WTC11 (cell line): Measurements from ENCODE around the gene TMEM86B. TPM values are rescaled to one million over a fixed set of nuclear protein-coding genes. Genes with fewer than 3 reads are reported as not detected.

ENCODE experiments used
- ATAC-seq: fragments of 200-7000 bp; cut with Tn5 transposase; 2 replicates; pipeline ENCODE4 v1.10.0; 2021; ENCODE audit warnings: mild to moderate bottlenecking, moderate library complexity
- CTCF ChIA-PET: fragments of 300-600 bp; sonication (Branson Sonifier 250); formaldehyde crosslinking; loops from one replicate; lab custom pipeline; 2021; ENCODE audit warnings: antibody characterized with exemption; lab: Charles Lee
- POLR2A ChIA-PET: fragments of 350-600 bp; sonication (Branson Sonifier 250); formaldehyde crosslinking; loops from one replicate; lab custom pipeline; 2021; ENCODE audit warnings: antibody characterized with exemption; lab: Charles Lee
- DNase-seq: peaks from one replicate; pipeline ENCODE4 v3.0.0; 2021; ENCODE audit warnings: low spot score
- H3K27ac Mint-ChIP-seq: 2 replicates; pipeline ENCODE4 v1.8.0; 2021; ENCODE audit warnings: mixed read lengths
- H3K27me3 Mint-ChIP-seq: 2 replicates; pipeline ENCODE4 v1.8.0; 2021; ENCODE audit warnings: low read depth, mild to moderate bottlenecking, moderate library complexity, mixed read lengths
- H3K36me3 Mint-ChIP-seq: 2 replicates; pipeline ENCODE4 v1.8.0; 2021; ENCODE audit warnings: mixed read lengths
- H3K4me1 Mint-ChIP-seq: 2 replicates; pipeline ENCODE4 v1.8.0; 2022; ENCODE audit warnings: mixed read lengths
- H3K4me3 Mint-ChIP-seq: 2 replicates; pipeline ENCODE4 v1.8.0; 2021; ENCODE audit warnings: mild to moderate bottlenecking, moderate library complexity, mixed read lengths
- H3K9me3 Mint-ChIP-seq: 2 replicates; pipeline ENCODE4 v1.8.0; 2021; ENCODE audit warnings: mixed read lengths
- AR ChIP-seq: fragments of 250-450 bp; sonication (Bioruptor Pico); IDR thresholded peaks from 2 replicates; pipeline ENCODE4 v1.9.0; 2021; ENCODE audit warnings: mild to moderate bottlenecking
- CBFB ChIP-seq: sonication (generic); formaldehyde crosslinking; IDR thresholded peaks from 2 replicates; pipeline ENCODE4 v1.8.1; 2022; ENCODE audit warnings: mild to moderate bottlenecking, low read depth, missing genetic modification reagents
- CREB1 ChIP-seq: sonication (generic); formaldehyde crosslinking; IDR thresholded peaks from 2 replicates; pipeline ENCODE4 v1.8.0; 2023; ENCODE audit warnings: mild to moderate bottlenecking, missing genetic modification reagents
- FOXP1 ChIP-seq: sonication (generic); formaldehyde crosslinking; IDR thresholded peaks from 2 replicates; pipeline ENCODE4 v1.8.0; 2022; ENCODE audit warnings: missing genetic modification reagents, mild to moderate bottlenecking, moderate library complexity, borderline replicate concordance
- HMGA2 ChIP-seq: fragments of 250-450 bp; sonication (Bioruptor Pico); IDR thresholded peaks from 2 replicates; pipeline ENCODE4 v1.4.0; 2021; ENCODE audit warnings: mild to moderate bottlenecking, moderate library complexity
- JAZF1 ChIP-seq: fragments of 250-450 bp; sonication (Bioruptor Pico); IDR thresholded peaks from 2 replicates; pipeline ENCODE4 v1.9.0; 2021; ENCODE audit warnings: moderate library complexity, mild to moderate bottlenecking, inconsistent platforms
- KAT7 ChIP-seq: sonication (generic); formaldehyde crosslinking; IDR thresholded peaks from 2 replicates; pipeline ENCODE4 v1.8.1; 2023; ENCODE audit warnings: missing genetic modification reagents, mild to moderate bottlenecking, borderline replicate concordance
- NR2C2 ChIP-seq: sonication (generic); formaldehyde crosslinking; IDR thresholded peaks from 2 replicates; pipeline ENCODE4 v1.8.0; 2022; ENCODE audit warnings: mild to moderate bottlenecking, missing genetic modification reagents
- PRDM15 ChIP-seq: sonication (generic); formaldehyde crosslinking; IDR thresholded peaks from 2 replicates; pipeline ENCODE4 v1.8.0; 2022; ENCODE audit warnings: missing genetic modification reagents
- STAT6 ChIP-seq: sonication (generic); formaldehyde crosslinking; conservative IDR thresholded peaks from 2 replicates; pipeline ENCODE4 v1.8.1; 2023; ENCODE audit warnings: mild to moderate bottlenecking, low read depth, missing genetic modification reagents, moderate library complexity
- TEAD4 ChIP-seq: sonication (generic); formaldehyde crosslinking; IDR thresholded peaks from 2 replicates; pipeline ENCODE4 v1.8.0; 2022; ENCODE audit warnings: mild to moderate bottlenecking, missing genetic modification reagents
- TP53 ChIP-seq: sonication (generic); formaldehyde crosslinking; IDR thresholded peaks from 2 replicates; pipeline ENCODE4 v1.8.1; 2023; ENCODE audit warnings: mild to moderate bottlenecking, missing genetic modification reagents
- total RNA-seq: library from RNA; stranded (reverse); gene quantifications from 3 replicates; pipeline ENCODE4 v1.2.3, GENCODE V29; 2021
- TF ChIP-seq, protein P1 (sequence below): fragments of 250-450 bp; sonication (Bioruptor Pico); IDR thresholded peaks from 2 replicates; pipeline ENCODE4 v1.9.0; 2021; ENCODE audit warnings: moderate library complexity, mild to moderate bottlenecking, inconsistent platforms, borderline replicate concordance
- TF ChIP-seq, protein P2 (sequence below): sonication (generic); formaldehyde crosslinking; IDR thresholded peaks from 2 replicates; pipeline ENCODE4 v1.8.0; 2022; ENCODE audit warnings: mild to moderate bottlenecking, missing genetic modification reagents
- TF ChIP-seq, protein P3 (sequence below): sonication (generic); formaldehyde crosslinking; IDR thresholded peaks from 2 replicates; pipeline ENCODE4 v1.8.0; 2022; ENCODE audit warnings: mild to moderate bottlenecking, missing genetic modification reagents
- TF ChIP-seq, protein P4 (sequence below): sonication (generic); formaldehyde crosslinking; IDR thresholded peaks from 2 replicates; pipeline ENCODE4 v1.8.1; 2022; ENCODE audit warnings: mild to moderate bottlenecking, missing genetic modification reagents, moderate library complexity, borderline replicate concordance

TMEM86B gene
- total RNA-seq, 1 experiment from 2014 or later, result 4.2 TPM

- no peak overlapping the region for H3K27ac Mint-ChIP-seq
- POLR2A ChIA-PET, result no interaction called here
Observed at GRCh38 chr19:55230329-55230728, 1.8 kb upstream of the TMEM86B start.

DNA sequence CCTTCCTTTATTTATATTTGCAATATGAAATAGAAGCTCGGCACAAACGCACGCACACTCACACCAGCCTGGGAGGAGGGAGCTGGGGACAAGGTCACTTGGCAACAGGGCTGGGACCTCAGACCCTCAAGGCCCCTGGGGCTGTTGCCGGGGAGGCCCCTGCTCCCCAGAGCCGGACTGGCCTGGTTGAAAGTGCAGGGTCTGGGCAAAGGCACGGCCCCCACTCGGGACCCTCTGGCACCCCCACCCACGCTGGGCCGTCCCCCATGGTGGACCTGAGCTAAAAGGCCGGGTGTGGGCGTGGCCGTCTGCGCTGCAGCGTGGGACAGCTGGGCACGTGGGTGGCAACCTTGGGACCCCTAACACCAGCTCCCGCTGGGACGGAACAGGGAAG, 1.2 kb upstream of the TMEM86B start:
- no peaks in the 10 kb centered on the region for H3K27me3 Mint-ChIP-seq
- no peak overlapping the region for H3K4me3 Mint-ChIP-seq
- H3K27ac Mint-ChIP-seq, result no peak overlapping the region
- TF ChIP-seq FOXP1 (CRISPR knock-in tag), result no peak
- TF ChIP-seq TP53 (CRISPR knock-in tag), result no peak
- TF ChIP-seq, protein P1, sequence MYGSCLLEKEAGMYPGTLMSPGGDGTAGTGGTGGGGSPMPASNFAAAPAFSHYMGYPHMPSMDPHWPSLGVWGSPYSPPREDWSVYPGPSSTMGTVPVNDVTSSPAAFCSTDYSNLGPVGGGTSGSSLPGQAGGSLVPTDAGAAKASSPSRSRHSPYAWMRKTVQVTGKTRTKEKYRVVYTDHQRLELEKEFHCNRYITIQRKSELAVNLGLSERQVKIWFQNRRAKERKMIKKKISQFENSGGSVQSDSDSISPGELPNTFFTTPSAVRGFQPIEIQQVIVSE (CRISPR knock-in tag), result no peak
- TF ChIP-seq, protein P2, sequence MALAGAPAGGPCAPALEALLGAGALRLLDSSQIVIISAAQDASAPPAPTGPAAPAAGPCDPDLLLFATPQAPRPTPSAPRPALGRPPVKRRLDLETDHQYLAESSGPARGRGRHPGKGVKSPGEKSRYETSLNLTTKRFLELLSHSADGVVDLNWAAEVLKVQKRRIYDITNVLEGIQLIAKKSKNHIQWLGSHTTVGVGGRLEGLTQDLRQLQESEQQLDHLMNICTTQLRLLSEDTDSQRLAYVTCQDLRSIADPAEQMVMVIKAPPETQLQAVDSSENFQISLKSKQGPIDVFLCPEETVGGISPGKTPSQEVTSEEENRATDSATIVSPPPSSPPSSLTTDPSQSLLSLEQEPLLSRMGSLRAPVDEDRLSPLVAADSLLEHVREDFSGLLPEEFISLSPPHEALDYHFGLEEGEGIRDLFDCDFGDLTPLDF (CRISPR knock-in tag), result no peak
- TF ChIP-seq HMGA2 (CRISPR knock-in tag), result no peak
- TF ChIP-seq AR (CRISPR knock-in tag), result no peak
- no peak for TF ChIP-seq STAT6 (CRISPR knock-in tag)
- TF ChIP-seq, protein P3, sequence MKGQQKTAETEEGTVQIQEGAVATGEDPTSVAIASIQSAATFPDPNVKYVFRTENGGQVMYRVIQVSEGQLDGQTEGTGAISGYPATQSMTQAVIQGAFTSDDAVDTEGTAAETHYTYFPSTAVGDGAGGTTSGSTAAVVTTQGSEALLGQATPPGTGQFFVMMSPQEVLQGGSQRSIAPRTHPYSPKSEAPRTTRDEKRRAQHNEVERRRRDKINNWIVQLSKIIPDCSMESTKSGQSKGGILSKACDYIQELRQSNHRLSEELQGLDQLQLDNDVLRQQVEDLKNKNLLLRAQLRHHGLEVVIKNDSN, result no peak
- TF ChIP-seq CBFB (CRISPR knock-in tag), result no peak
- TF ChIP-seq PRDM15 (CRISPR knock-in tag), result no peak
- TF ChIP-seq CREB1 (CRISPR knock-in tag), result no peak
- no peak for TF ChIP-seq NR2C2 (CRISPR knock-in tag)
- TF ChIP-seq KAT7 (CRISPR knock-in tag), result no peak
- no peak for TF ChIP-seq TEAD4
- no peak for TF ChIP-seq JAZF1 (CRISPR knock-in tag)
- POLR2A ChIA-PET, result interaction anchor here (0.6 kb wide), 1 partner anchor 99 kb away, joined by 5 read pairs; no protein-coding TSS in a partner anchor
- ATAC-seq (no peak), DNase-seq (no peak)
- H3K4me1 Mint-ChIP-seq, result peaks cover 4% of the 10 kb centered on the region; the same call in 1 of the 2 replicates
- no peaks in the 10 kb centered on the region for H3K9me3 Mint-ChIP-seq
- CTCF ChIA-PET, result no interaction called here
- H3K36me3 Mint-ChIP-seq, result peaks cover 12% of the 10 kb centered on the region

More at GRCh38 chr19:55230329-55230728, 1.8 kb upstream of the TMEM86B start:
- Mint-ChIP-seq H3K27me3 (no peaks in the 10 kb centered on the region), H3K9me3 (no peaks in the 10 kb centered on the region), H3K4me1 (peaks cover 4% of the 10 kb centered on the region; the same call in 1 of the 2 replicates), H3K36me3 (peaks cover 17% of the 10 kb centered on the region), H3K4me3 (no peak overlapping the region)
- DNase-seq, result no peak
- ATAC-seq, result no peak
- TF ChIP-seq, protein P1 (CRISPR knock-in tag), result no peak
- TF ChIP-seq, protein P4, sequence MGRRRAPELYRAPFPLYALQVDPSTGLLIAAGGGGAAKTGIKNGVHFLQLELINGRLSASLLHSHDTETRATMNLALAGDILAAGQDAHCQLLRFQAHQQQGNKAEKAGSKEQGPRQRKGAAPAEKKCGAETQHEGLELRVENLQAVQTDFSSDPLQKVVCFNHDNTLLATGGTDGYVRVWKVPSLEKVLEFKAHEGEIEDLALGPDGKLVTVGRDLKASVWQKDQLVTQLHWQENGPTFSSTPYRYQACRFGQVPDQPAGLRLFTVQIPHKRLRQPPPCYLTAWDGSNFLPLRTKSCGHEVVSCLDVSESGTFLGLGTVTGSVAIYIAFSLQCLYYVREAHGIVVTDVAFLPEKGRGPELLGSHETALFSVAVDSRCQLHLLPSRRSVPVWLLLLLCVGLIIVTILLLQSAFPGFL (CRISPR knock-in tag), result no peak
- TF ChIP-seq, all 79 proteins: peak for 0
- CTCF ChIA-PET, result no interaction called here
